Left lung (tissue), 14 donors: ENCODE data around the gene ZNF624. TPM values are rescaled to one million over a fixed set of nuclear protein-coding genes. Genes with fewer than 3 reads are reported as not detected.
A peak's percentile ranks its signal among the peaks of the same experiment; 100 is the strongest.
"Not testable (repeated sequence)": the region's sequence is repeated elsewhere in the genome, so short reads cannot be mapped to it uniquely, and the experiment has no call there.

Experiments used
- ATAC-seq: fragments of 200-7000 bp; cut with Tn5 transposase; one replicate; pipeline ENCODE4 v1.9.1; 2020; ENCODE audit warnings: moderate library complexity
- DNase-seq, 4 donors: peaks; one replicate each; pipeline ENCODE4 v3.0.0-alpha.2; 2013 to 2020
- H3K27ac ChIP-seq, 2 donors: fragments of 200-600 bp; sonication (generic) in 1 of 2; one replicate each; pipeline versions ENCODE4 v1.5.0 to v1.8.0; 2020 to 2021
- H3K27me3 ChIP-seq, 2 donors: fragments of 200-600 bp; sonication (generic) in 1 of 2; one replicate each; pipeline versions ENCODE4 v1.5.0 to v1.8.0; 2020 to 2021
- H3K36me3 ChIP-seq, 2 donors: fragments of 200-600 bp; sonication (generic) in 1 of 2; one replicate each; pipeline versions ENCODE4 v1.5.0 to v1.8.0; 2020 to 2021
- H3K4me1 ChIP-seq, 2 donors: fragments of 200-600 bp; one replicate each; pipeline ENCODE4 v1.8.0; 2021
- H3K4me3 ChIP-seq, 2 donors: fragments of 200-600 bp; sonication (generic) in 1 of 2; one replicate each; pipeline versions ENCODE4 v1.5.0 to v1.8.0; 2020 to 2021; ENCODE audit warnings: mild to moderate bottlenecking in 1 of 2
- H3K9me3 ChIP-seq, 2 donors: fragments of 200-600 bp; sonication (generic) in 1 of 2; one replicate each; pipeline versions ENCODE4 v1.5.0 to v1.8.0; 2020 to 2021
- intact Hi-C, 2 donors: fragments of 100-400 bp; cut with DNase I; formaldehyde crosslinking; loops; one replicate each; pipeline versions ENCODE4 v1.11.2 to v1.14.2; 2022
- long read RNA-seq, 12 donors: library from polyadenylated mRNA in 2 of 12; unstranded in 2 of 12; transcript quantifications; one replicate each; pipeline ENCODE4 v2.0.0 and lab custom pipeline, GENCODE V29; 2019 to 2026
- polyA plus RNA-seq, 6 donors: library from polyadenylated mRNA; unstranded; fragments of 120-200 nt; gene quantifications; one replicate each; pipeline ENCODE4 v1.2.1, GENCODE V29; 2013; ENCODE audit not compliant: insufficient read length in 6 of 6
- total RNA-seq, 2 donors: library from RNA; stranded (reverse); fragmentation: NEBNext Ultra II Directional; extraction: Animal tissue kit (Norgen Biotek cat#: 25700); gene quantifications; one replicate each; pipeline ENCODE4 v1.2.1, GENCODE V29; 2021
- TF ChIP-seq, protein P1 (sequence below), 2 donors: fragments of 200-600 bp; sonication (generic) in 1 of 2; IDR thresholded peaks; one replicate each; pipeline versions ENCODE4 v1.5.0 to v1.8.0; 2021; ENCODE audit warnings: antibody characterized with exemption in 2 of 2
- donor health status: DM: no; HTN: yes; CAD: no.
- donor health status: DM: no; HTN: no; CAD: no.

Gene ZNF624
- total RNA-seq: 1 to 10 TPM; 3.6 to 6.1 TPM
- polyA plus RNA-seq: 10 to 100 TPM in 1 of 6 donors, 1 to 10 TPM in 5; 8.1 to 10.4 (median 9.5) TPM
- long read RNA-seq, donor 1, full-length matches to known transcripts: 11 of 11 reads
- long read RNA-seq, donor 1, partial matches to known transcripts: 0 of 11 reads
- long read RNA-seq, donor 1, other reads (novel, unspliced or antisense): 0 of 11 reads
- long read RNA-seq, donor 2, full-length matches to known transcripts: 8 of 8 reads
- long read RNA-seq, donor 2, partial matches to known transcripts: 0 of 8 reads
- long read RNA-seq, donor 2, other reads (novel, unspliced or antisense): 0 of 8 reads
- long read RNA-seq, donor 3, full-length matches to known transcripts: 6 of 6 reads
- long read RNA-seq, donor 3, partial matches to known transcripts: 0 of 6 reads
- long read RNA-seq, donor 3, other reads (novel, unspliced or antisense): 0 of 6 reads
- long read RNA-seq, donor 4: 0 reads
- long read RNA-seq, donor 5, full-length matches to known transcripts: 9 of 9 reads
- long read RNA-seq, donor 5, partial matches to known transcripts: 0 of 9 reads
- long read RNA-seq, donor 5, other reads (novel, unspliced or antisense): 0 of 9 reads
- long read RNA-seq, donor 6, full-length matches to known transcripts: 2 of 2 reads
- long read RNA-seq, donor 6, partial matches to known transcripts: 0 of 2 reads
- long read RNA-seq, donor 6, other reads (novel, unspliced or antisense): 0 of 2 reads
- long read RNA-seq, donor 7, full-length matches to known transcripts: 3 of 3 reads
- long read RNA-seq, donor 7, partial matches to known transcripts: 0 of 3 reads
- long read RNA-seq, donor 7, other reads (novel, unspliced or antisense): 0 of 3 reads
- long read RNA-seq, donor 8, full-length matches to known transcripts: 3 of 3 reads
- long read RNA-seq, donor 8, partial matches to known transcripts: 0 of 3 reads
- long read RNA-seq, donor 8, other reads (novel, unspliced or antisense): 0 of 3 reads
- long read RNA-seq, donor 9, full-length matches to known transcripts: 1 of 1 reads
- long read RNA-seq, donor 9, partial matches to known transcripts: 0 of 1 reads
- long read RNA-seq, donor 9, other reads (novel, unspliced or antisense): 0 of 1 reads
- long read RNA-seq, donor 10: 0 reads
- long read RNA-seq, donor 11: 0 reads
- long read RNA-seq, donor 12, full-length matches to known transcripts: 3 of 3 reads
- long read RNA-seq, donor 12, partial matches to known transcripts: 0 of 3 reads
- long read RNA-seq, donor 12, other reads (novel, unspliced or antisense): 0 of 3 reads

DNA sequence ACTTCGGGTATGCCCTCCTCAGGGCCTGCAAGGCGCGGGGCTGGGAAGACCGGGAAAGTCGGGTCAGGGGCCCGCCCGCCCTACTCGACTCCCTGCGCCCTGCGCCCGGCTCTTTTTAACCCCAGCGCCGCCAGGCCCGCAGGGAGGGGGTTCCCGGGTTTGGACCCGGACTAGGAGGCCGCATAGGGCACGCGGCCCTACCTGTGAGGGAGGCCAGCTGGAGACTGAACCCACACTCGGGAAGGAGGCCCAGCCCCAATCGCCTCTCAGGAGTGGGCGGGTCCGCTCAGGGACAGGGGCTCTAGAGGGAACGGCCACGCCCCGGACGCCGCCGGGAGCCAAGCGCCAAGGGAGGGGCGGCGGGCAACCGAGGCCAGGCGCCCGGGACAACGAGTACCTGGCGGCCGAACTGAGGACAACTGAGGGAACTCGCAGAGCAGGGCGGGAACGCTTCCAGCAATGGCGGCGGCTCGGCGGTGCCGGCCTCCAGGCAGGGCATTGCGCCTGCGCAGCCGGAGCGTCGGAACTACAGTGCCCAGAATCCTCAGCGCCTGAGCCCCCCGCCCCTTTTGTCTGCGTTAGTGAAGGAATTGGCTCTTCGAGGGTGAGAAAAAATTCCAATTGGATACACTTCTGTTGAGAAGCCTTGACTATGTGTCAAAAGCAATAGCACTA is at the start of gene ZNF624:
Gene ZNF624, minus strand, starts transcription at position 484 of the 675 bp plus-strand sequence.
- no peaks in the 10 kb centered on the region for H3K9me3 ChIP-seq
- TF ChIP-seq, protein P1, sequence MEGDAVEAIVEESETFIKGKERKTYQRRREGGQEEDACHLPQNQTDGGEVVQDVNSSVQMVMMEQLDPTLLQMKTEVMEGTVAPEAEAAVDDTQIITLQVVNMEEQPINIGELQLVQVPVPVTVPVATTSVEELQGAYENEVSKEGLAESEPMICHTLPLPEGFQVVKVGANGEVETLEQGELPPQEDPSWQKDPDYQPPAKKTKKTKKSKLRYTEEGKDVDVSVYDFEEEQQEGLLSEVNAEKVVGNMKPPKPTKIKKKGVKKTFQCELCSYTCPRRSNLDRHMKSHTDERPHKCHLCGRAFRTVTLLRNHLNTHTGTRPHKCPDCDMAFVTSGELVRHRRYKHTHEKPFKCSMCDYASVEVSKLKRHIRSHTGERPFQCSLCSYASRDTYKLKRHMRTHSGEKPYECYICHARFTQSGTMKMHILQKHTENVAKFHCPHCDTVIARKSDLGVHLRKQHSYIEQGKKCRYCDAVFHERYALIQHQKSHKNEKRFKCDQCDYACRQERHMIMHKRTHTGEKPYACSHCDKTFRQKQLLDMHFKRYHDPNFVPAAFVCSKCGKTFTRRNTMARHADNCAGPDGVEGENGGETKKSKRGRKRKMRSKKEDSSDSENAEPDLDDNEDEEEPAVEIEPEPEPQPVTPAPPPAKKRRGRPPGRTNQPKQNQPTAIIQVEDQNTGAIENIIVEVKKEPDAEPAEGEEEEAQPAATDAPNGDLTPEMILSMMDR (IDR thresholded peaks at IDR 0.05): no peak
- H3K27ac ChIP-seq: peak within 1 kb of the TSS; percentile 87 to 90
- no peaks in the 10 kb centered on the region for H3K27me3 ChIP-seq
- peak; percentile 98 for ATAC-seq
- H3K4me1 ChIP-seq: peaks cover 7 to 16% of the 10 kb centered on the region in 2 donors
- DNase-seq: peak; percentile 90 to 97 (median 94)
- H3K36me3 ChIP-seq: no peaks in the 10 kb centered on the region
- H3K4me3 ChIP-seq: peak within 1 kb of the TSS; percentile 67 to 68
- intact Hi-C loops: no loop called here

- H3K27ac ChIP-seq, H3K9me3 ChIP-seq, DNase-seq, intact Hi-C loops, H3K36me3 ChIP-seq, H3K4me3 ChIP-seq, H3K27me3 ChIP-seq, H3K4me1 ChIP-seq, ATAC-seq: not testable (repeated sequence)
Measured at GRCh38 chr17:16697603-16698002, 44.0 kb upstream of the ZNF624 start.

DNA sequence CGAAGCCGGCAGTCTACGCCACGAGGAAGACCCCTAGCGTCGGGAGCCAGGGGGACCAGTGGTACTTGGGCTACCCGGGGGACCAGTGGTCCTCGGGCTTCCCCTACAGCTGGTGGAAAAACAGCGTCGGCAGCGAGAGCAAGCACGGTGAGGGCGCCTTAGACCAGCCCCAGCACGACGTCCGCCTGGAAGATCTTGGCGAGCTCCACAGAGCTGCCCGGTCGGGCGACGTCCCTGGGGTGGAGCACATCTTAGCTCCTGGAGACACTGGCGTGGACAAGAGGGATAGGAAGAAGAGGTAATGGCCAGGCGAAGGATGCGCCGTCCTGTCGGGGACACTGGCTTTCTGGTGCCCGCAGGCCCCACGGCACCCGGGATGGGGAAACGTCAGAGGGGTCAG is 36.8 kb upstream of the ZNF624 start:
- ATAC-seq: peak; percentile 53
- H3K27ac ChIP-seq, H3K4me3 ChIP-seq, H3K9me3 ChIP-seq, H3K36me3 ChIP-seq, intact Hi-C loops, H3K27me3 ChIP-seq, DNase-seq, H3K4me1 ChIP-seq: not testable (repeated sequence)

DNA sequence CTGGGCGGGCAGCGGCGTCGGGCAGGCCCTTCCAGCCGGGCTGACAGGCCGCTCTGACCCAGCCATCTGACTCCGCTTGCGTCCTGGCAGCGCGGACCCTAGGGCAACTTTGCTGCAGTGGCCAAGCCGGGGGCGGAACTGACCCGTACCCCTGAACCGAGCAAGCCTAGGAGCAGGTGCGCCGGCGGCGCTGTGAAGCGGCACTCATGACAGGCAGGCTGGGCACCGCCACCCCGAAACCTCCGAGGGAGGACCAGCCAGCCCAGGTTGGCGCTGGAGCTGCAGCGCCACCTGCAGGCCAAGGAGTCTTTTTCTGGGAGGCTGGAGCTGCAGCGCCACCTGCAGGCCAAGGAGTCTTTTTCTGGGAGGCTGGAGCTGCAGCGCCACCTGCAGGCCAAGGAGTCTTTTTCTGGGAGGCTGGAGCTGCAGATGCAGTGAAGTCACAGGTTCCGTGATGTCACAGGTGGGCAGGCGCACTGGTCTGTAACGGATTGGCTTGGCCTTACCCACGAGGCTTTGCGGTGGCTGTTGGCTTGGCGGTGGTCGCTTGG is 36.2 kb upstream of the ZNF624 start, which contains the start of gene CCDC144A:
Gene CCDC144A, plus strand, starts transcription at position 511 of the 551 bp plus-strand sequence. CDS start 160 bp downstream, outside the sequence.
- H3K27ac ChIP-seq, H3K36me3 ChIP-seq, intact Hi-C loops, H3K4me1 ChIP-seq, H3K9me3 ChIP-seq, H3K4me3 ChIP-seq, H3K27me3 ChIP-seq: not testable (repeated sequence)
- ATAC-seq (peak; percentile 89), DNase-seq (peak in 2 of 4 donors; percentile 74 to 76)
- TF ChIP-seq, protein P1 (IDR thresholded peaks at IDR 0.05): peak; percentile 49 to 74

DNA sequence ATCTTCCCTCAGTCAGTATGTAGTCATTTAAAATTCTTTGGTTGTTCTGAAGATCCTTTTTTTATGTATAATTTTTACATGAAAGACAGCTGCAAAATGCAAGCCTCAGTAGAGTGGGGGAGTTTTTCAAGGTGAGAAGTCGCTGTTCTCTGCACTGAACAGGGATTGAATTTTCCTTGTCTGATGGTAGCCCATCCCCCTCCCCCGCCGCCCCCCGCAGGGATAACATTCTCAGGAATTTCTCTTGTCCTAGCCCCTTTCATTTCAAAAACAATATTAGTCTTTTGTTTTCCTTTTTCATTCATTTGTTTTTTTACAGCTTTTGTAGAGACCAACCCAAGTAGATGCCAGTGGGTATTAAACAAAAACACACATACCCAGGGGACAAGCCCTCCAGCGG is 33.5 kb upstream of the ZNF624 start:
- DNase-seq, H3K36me3 ChIP-seq, H3K27ac ChIP-seq, H3K4me1 ChIP-seq, H3K4me3 ChIP-seq, intact Hi-C loops, H3K9me3 ChIP-seq, ATAC-seq: not testable (repeated sequence)
- peaks cover 14 to 34% of the 10 kb centered on the region in 2 donors for H3K27me3 ChIP-seq

- H3K36me3 ChIP-seq, DNase-seq, intact Hi-C loops, H3K4me3 ChIP-seq, H3K4me1 ChIP-seq, H3K27ac ChIP-seq, H3K9me3 ChIP-seq: not testable (repeated sequence)
- ATAC-seq: peak; percentile 22
- H3K27me3 ChIP-seq: peaks cover 19 to 40% of the 10 kb centered on the region in 2 donors
Measured at GRCh38 chr17:16686019-16686418, 32.4 kb upstream of the ZNF624 start.

DNA sequence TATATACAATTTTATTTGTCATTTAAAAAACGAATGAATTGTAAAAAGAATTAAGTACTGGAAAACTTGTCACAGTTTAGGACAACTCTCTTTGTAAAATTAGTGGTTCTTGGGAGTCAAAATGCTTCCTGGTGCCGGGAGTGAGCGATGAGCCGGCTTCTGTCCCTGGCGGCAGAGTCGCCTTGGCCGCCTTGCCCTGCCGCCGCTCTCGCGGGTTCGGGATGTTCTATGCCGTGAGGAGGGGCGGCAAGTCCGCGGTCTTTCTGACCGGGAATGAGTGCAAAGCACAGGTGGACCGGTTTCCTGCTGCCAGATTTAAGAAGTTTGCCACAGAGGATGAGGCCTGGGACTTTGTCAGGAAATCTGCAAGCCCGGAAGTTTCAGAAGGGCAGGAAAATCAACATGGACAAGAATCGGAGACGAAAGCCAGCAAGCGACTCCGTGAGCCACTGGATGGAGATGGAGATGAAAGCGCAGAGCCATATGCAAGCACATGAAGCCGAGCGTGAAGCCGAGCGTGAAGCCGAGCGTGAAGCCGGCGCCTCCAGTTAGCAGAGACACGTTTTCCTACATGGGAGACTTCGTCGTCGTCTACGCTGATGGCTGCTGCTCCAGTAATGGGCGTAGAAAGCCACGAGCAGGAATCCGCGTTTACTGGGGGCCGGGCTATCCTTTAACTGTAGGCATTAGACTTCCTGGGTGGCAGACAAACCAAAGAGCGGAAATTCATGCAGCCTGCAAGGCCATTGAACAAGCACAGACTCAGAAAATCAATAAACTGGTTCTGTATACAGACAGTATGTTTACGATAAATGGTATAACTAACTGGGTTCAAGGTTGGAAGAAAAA is 29.9 kb upstream of the ZNF624 start:
- H3K4me1 ChIP-seq, H3K9me3 ChIP-seq, intact Hi-C loops, DNase-seq, H3K27ac ChIP-seq, H3K36me3 ChIP-seq, H3K4me3 ChIP-seq: not testable (repeated sequence)
- peak; percentile 38 for ATAC-seq
- peaks cover 19 to 40% of the 10 kb centered on the region in 2 donors for H3K27me3 ChIP-seq
